Naive thymus-derived CD4-positive, alpha-beta T cell (primary cell): ENCODE results near the gene OR1M1. TPM values are rescaled to one million over a fixed set of nuclear protein-coding genes. Genes with fewer than 3 reads are reported as not detected.
A peak's percentile ranks its signal among the peaks of the same experiment; 100 is the strongest.
"Not testable (repeated sequence)": the region's sequence is repeated elsewhere in the genome, so short reads cannot be mapped to it uniquely, and the experiment has no call there.

Experiments
- ATAC-seq: fragments of 150-1000 bp; cut with Tn5 transposase; 2 replicates; pipeline ENCODE4 v1.10.0; 2021; ENCODE audit warnings: mild to moderate bottlenecking, moderate library complexity
- CTCF ChIA-PET: fragments of 350-600 bp; sonication (Branson Sonifier 250); formaldehyde crosslinking; loops from one replicate; lab custom pipeline; 2021; ENCODE audit warnings: antibody characterized with exemption; lab: Charles Lee
- POLR2A ChIA-PET: fragments of 350-600 bp; sonication (Branson Sonifier 250); formaldehyde crosslinking; loops from one replicate; lab custom pipeline; 2021; ENCODE audit warnings: antibody characterized with exemption, inconsistent platforms; lab: Charles Lee
- DNase-seq, 9 donors: peaks; one replicate each; pipeline versions ENCODE4 v3.0.0 to v3.0.0-alpha.2; 2020 to 2022; ENCODE audit warnings: mixed read lengths in 1 of 9
- H3K27ac ChIP-seq: one replicate; pipeline ENCODE4 v1.7.0; 2013; ENCODE audit warnings: mild to moderate bottlenecking, low read depth, low read length, moderate library complexity
- H3K27me3 ChIP-seq, 2 donors: one replicate each; pipeline ENCODE4 v1.7.0; 2013; ENCODE audit warnings: low read length in 2 of 2, mild to moderate bottlenecking in 2 of 2, moderate library complexity in 2 of 2; ENCODE audit not compliant: control insufficient read depth in 2 of 2, insufficient read depth in 2 of 2
- H3K36me3 ChIP-seq, 3 experiments: 1 replicate in 2 of 3; 2 replicates in 1 of 3; pipeline ENCODE4 v1.7.0; 2013; ENCODE audit warnings: low read length in 3 of 3, mild to moderate bottlenecking in 3 of 3, moderate library complexity in 1 of 3; ENCODE audit not compliant: insufficient read depth in 3 of 3, control insufficient read depth in 2 of 3
- H3K4me1 ChIP-seq, 2 donors: one replicate each; pipeline ENCODE4 v1.7.0; 2013; ENCODE audit warnings: low read length in 2 of 2, mild to moderate bottlenecking in 2 of 2, moderate library complexity in 1 of 2; ENCODE audit not compliant: control insufficient read depth in 2 of 2, insufficient read depth in 2 of 2
- H3K4me3 ChIP-seq: 2 replicates; pipeline ENCODE4 v1.7.0; 2013; ENCODE audit warnings: mild to moderate bottlenecking, low read length
- H3K9me3 ChIP-seq, 3 experiments: 1 replicate in 2 of 3; 2 replicates in 1 of 3; pipeline ENCODE4 v1.7.0; 2013; ENCODE audit warnings: low read length in 3 of 3; ENCODE audit not compliant: control insufficient read depth in 2 of 3
- H3K27ac Mint-ChIP-seq, 9 donors: one replicate each; pipeline ENCODE4 v1.8.0; 2020 to 2022; ENCODE audit warnings: mixed read lengths in 9 of 9, mild to moderate bottlenecking in 8 of 9, moderate library complexity in 5 of 9, inconsistent platforms in 2 of 9
- H3K27me3 Mint-ChIP-seq, 5 donors: one replicate each; pipeline ENCODE4 v1.8.0; 2021 to 2022; ENCODE audit warnings: mixed read lengths in 5 of 5, mild to moderate bottlenecking in 1 of 5
- H3K36me3 Mint-ChIP-seq, 5 donors: one replicate each; pipeline ENCODE4 v1.8.0; 2020 to 2022; ENCODE audit warnings: mixed read lengths in 5 of 5, mild to moderate bottlenecking in 3 of 5, inconsistent platforms in 1 of 5
- H3K4me1 Mint-ChIP-seq, 7 donors: one replicate each; pipeline ENCODE4 v1.8.0; 2020 to 2022; ENCODE audit warnings: mixed read lengths in 7 of 7, mild to moderate bottlenecking in 3 of 7, inconsistent platforms in 1 of 7
- H3K4me3 Mint-ChIP-seq, 10 donors: one replicate each; pipeline ENCODE4 v1.8.0; 2020 to 2022; ENCODE audit warnings: mild to moderate bottlenecking in 10 of 10, mixed read lengths in 10 of 10, moderate library complexity in 6 of 10, inconsistent platforms in 2 of 10
- H3K9me3 Mint-ChIP-seq, 11 donors: one replicate each; pipeline ENCODE4 v1.8.0; 2020 to 2022; ENCODE audit warnings: mixed read lengths in 11 of 11, mild to moderate bottlenecking in 4 of 11, inconsistent platforms in 1 of 11, moderate library complexity in 1 of 11
- intact Hi-C, 2 donors: fragments of 100-400 bp; cut with micrococcal nuclease; formaldehyde crosslinking; loops; one replicate each; pipeline ENCODE4 v1.15.1; 2023
- polyA plus RNA-seq, 2 donors: library from polyadenylated mRNA; unstranded; fragments of 300-500 nt; fragmentation: Illumina TruSeq; gene quantifications; one replicate each; pipeline ENCODE4 v1.2.3, GENCODE V29; 2021
- total RNA-seq, 6 experiments: library from RNA in 5 of 6; stranded (reverse) in 5 of 6; gene quantifications; 1 replicate in 5 of 6; 2 replicates in 1 of 6; pipeline ENCODE4 v1.2.3 and lab custom pipeline; 2021 to 2026

OR1M1 gene
- total and polyA plus RNA-seq, 7 experiments from 2014 or later = not detected

GRCh38 chr19:9046694-9047093 lies 40.2 kb upstream of the OR1M1 start:
- intact Hi-C loops = no loop called here
- no peak for DNase-seq
- peaks cover 0 to 4% (median 0%) of the 10 kb centered on the region in 11 donors for H3K9me3 Mint-ChIP-seq
- H3K27ac Mint-ChIP-seq = no peak overlapping the region
- no peaks in the 10 kb centered on the region for H3K36me3 Mint-ChIP-seq
- CTCF ChIA-PET = no interaction called here
- Histone ChIP-seq H3K9me3 (no peaks in the 10 kb centered on the region), H3K27ac (no peak overlapping the region), H3K27me3 (no peaks in the 10 kb centered on the region), H3K4me1 (no peaks in the 10 kb centered on the region), H3K4me3 (no peak overlapping the region), H3K36me3 (no peaks in the 10 kb centered on the region)
- no peak for ATAC-seq
- no peak overlapping the region for H3K4me3 Mint-ChIP-seq
- peaks cover 0 to 32% (median 10%) of the 10 kb centered on the region in 5 donors for H3K27me3 Mint-ChIP-seq
- H3K4me1 Mint-ChIP-seq = peaks cover 0 to 5% (median 0%) of the 10 kb centered on the region in 7 donors
- POLR2A ChIA-PET = no interaction called here

- Histone ChIP-seq H3K27me3 (no peaks in the 10 kb centered on the region), H3K4me3 (no peak overlapping the region), H3K4me1 (no peaks in the 10 kb centered on the region), H3K36me3 (no peaks in the 10 kb centered on the region), H3K9me3 (no peaks in the 10 kb centered on the region), H3K27ac (no peak overlapping the region)
- intact Hi-C loops = no loop called here
- DNase-seq (no peak), ATAC-seq (no peak)
- H3K27ac Mint-ChIP-seq = no peak overlapping the region
- ChIA-PET POLR2A (no interaction called here), CTCF (no interaction called here)
- peaks cover 0 to 2% (median 0%) of the 10 kb centered on the region in 11 donors for H3K9me3 Mint-ChIP-seq
- H3K4me1 Mint-ChIP-seq = no peaks in the 10 kb centered on the region
- H3K36me3 Mint-ChIP-seq = no peaks in the 10 kb centered on the region
- peaks cover 0 to 4% (median 2%) of the 10 kb centered on the region in 5 donors for H3K27me3 Mint-ChIP-seq
- no peak overlapping the region for H3K4me3 Mint-ChIP-seq
Measured at GRCh38 chr19:9052894-9053293, 34.0 kb upstream of the OR1M1 start.

- CTCF ChIA-PET, DNase-seq, H3K36me3 ChIP-seq, H3K27me3 Mint-ChIP-seq, H3K27ac Mint-ChIP-seq, H3K36me3 Mint-ChIP-seq, H3K9me3 Mint-ChIP-seq, H3K27ac ChIP-seq, H3K27me3 ChIP-seq, intact Hi-C loops, ATAC-seq, H3K4me1 ChIP-seq, POLR2A ChIA-PET, H3K4me1 Mint-ChIP-seq, H3K9me3 ChIP-seq, H3K4me3 Mint-ChIP-seq, H3K4me3 ChIP-seq: not testable (repeated sequence)
Measured at GRCh38 chr19:9053674-9054073, 33.2 kb upstream of the OR1M1 start.

- H3K4me3 Mint-ChIP-seq = no peak overlapping the region
- Histone ChIP-seq H3K9me3 (no peaks in the 10 kb centered on the region), H3K4me1 (no peaks in the 10 kb centered on the region), H3K36me3 (no peaks in the 10 kb centered on the region), H3K27me3 (no peaks in the 10 kb centered on the region), H3K27ac (no peak overlapping the region), H3K4me3 (no peak overlapping the region)
- H3K36me3 Mint-ChIP-seq = no peaks in the 10 kb centered on the region
- no peak for DNase-seq
- peak overlapping the region in 1 of 9 donors; percentile 67 for H3K27ac Mint-ChIP-seq
- ATAC-seq = no peak
- H3K27me3 Mint-ChIP-seq = peaks cover 0 to 4% (median 3%) of the 10 kb centered on the region in 5 donors
- intact Hi-C loops = no loop called here
- peaks cover 0 to 2% (median 0%) of the 10 kb centered on the region in 11 donors for H3K9me3 Mint-ChIP-seq
- ChIA-PET POLR2A (no interaction called here), CTCF (no interaction called here)
- no peaks in the 10 kb centered on the region for H3K4me1 Mint-ChIP-seq
Measured at GRCh38 chr19:9054207-9054606, 32.7 kb upstream of the OR1M1 start.

- peaks cover 0 to 4% (median 3%) of the 10 kb centered on the region in 5 donors for H3K27me3 Mint-ChIP-seq
Measured at GRCh38 chr19:9054765-9055164, 32.1 kb upstream of the OR1M1 start.

GRCh38 chr19:9056131-9056530 lies 30.7 kb upstream of the OR1M1 start:
- H3K4me3 Mint-ChIP-seq = not testable (repeated sequence)

More at GRCh38 chr19:9054765-9055164, 32.1 kb upstream of the OR1M1 start:
- Histone ChIP-seq H3K27me3 (no peaks in the 10 kb centered on the region), H3K4me1 (no peaks in the 10 kb centered on the region), H3K4me3 (no peak overlapping the region), H3K9me3 (no peaks in the 10 kb centered on the region), H3K27ac (no peak overlapping the region), H3K36me3 (no peaks in the 10 kb centered on the region)
- Mint-ChIP-seq H3K9me3 (peaks cover 0 to 2% (median 0%) of the 10 kb centered on the region in 11 donors), H3K4me1 (no peaks in the 10 kb centered on the region), H3K4me3 (no peak overlapping the region), H3K27ac (no peak overlapping the region), H3K36me3 (no peaks in the 10 kb centered on the region)
- ChIA-PET POLR2A (no interaction called here), CTCF (no interaction called here)
- DNase-seq = no peak
- intact Hi-C loops = no loop called here
- ATAC-seq = no peak

GRCh38 chr19:9057505-9058258 lies 29.2 kb upstream of the OR1M1 start:
- ATAC-seq (no peak), DNase-seq (no peak)
- no peak overlapping the region for H3K4me3 Mint-ChIP-seq
- intact Hi-C loops = no loop called here
- peaks cover 0 to 2% (median 0%) of the 10 kb centered on the region in 11 donors for H3K9me3 Mint-ChIP-seq
- no peak overlapping the region for H3K27ac Mint-ChIP-seq
- POLR2A ChIA-PET = no interaction called here
- no peaks in the 10 kb centered on the region for H3K9me3 ChIP-seq
- H3K4me1 ChIP-seq = no peaks in the 10 kb centered on the region
- H3K36me3 ChIP-seq = no peaks in the 10 kb centered on the region
- CTCF ChIA-PET = no interaction called here
- no peak overlapping the region for H3K27ac ChIP-seq
- H3K27me3 ChIP-seq = no peaks in the 10 kb centered on the region
- H3K36me3 Mint-ChIP-seq = no peaks in the 10 kb centered on the region
- peaks cover 0 to 4% (median 3%) of the 10 kb centered on the region in 5 donors for H3K27me3 Mint-ChIP-seq
- peaks cover 0 to 2% (median 0%) of the 10 kb centered on the region in 7 donors for H3K4me1 Mint-ChIP-seq
- H3K4me3 ChIP-seq = no peak overlapping the region

More at GRCh38 chr19:9056131-9056530, 30.7 kb upstream of the OR1M1 start:
- H3K27ac ChIP-seq, H3K4me1 Mint-ChIP-seq, H3K27me3 Mint-ChIP-seq, H3K9me3 ChIP-seq, H3K36me3 ChIP-seq, POLR2A ChIA-PET, H3K27me3 ChIP-seq, H3K9me3 Mint-ChIP-seq, ATAC-seq, H3K4me1 ChIP-seq, H3K27ac Mint-ChIP-seq, DNase-seq, H3K36me3 Mint-ChIP-seq, intact Hi-C loops, CTCF ChIA-PET, H3K4me3 ChIP-seq: not testable (repeated sequence)
